Measurements from ENCODE around the gene CHST3. TPM values are rescaled to one million over a fixed set of nuclear protein-coding genes. Genes with fewer than 3 reads are reported as not detected.
A peak's percentile ranks its signal among the peaks of the same experiment; 100 is the strongest.
"Not testable (repeated sequence)": the region's sequence is repeated elsewhere in the genome, so short reads cannot be mapped to it uniquely, and the experiment has no call there.

The CHST3 gene
- total RNA-seq, 2 experiments from 2014 or later: not detected

DNA sequence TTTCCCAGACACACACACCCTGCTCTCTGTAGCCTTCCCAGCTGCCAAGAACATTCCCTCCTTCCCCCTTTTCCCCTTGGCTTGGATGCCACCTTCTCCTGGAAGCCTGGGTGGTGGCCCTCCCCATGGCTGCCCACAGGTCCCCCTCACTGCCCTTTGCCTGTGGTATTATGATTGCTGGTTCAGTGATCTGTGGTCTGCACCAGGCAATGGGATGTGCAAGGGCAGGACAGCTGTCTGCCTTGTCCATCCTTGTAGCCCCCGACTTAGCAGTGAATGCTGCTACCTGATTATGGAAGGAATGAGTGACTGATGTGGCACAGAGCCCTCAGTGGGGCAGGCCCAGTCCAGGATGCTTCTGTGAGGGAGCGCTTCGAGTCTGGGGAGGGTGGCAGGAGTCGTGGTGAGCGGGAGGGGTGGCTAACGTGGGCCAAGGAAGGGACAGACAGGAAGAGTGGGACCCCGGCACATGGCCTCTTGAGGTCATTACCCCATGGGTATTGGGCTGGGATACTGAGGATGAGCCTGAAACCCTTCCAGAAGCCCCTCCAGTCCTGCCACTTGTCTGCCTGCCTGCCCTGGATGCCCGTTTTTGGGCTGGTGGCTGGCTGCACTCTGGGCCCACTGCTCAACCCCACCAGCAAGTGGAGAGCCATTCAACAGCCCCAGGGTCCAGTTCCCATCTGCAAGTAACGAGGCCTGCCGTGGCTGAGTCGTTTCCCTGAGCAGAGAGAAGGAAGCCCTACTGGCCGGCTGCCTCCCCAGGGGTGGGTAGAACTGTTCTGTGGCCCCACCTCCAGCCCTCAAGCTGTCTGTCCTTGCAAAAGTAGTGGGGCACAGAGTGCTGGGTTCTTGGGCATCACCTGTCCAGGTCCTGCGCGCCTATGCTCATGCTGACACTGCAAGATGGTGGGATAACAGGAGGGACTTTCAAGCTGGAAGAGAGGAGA, 8.8 kb downstream of the CHST3 start:
- DNase-seq: no peak
- Mint-ChIP-seq H3K36me3 (no peaks in the 10 kb centered on the region), H3K27ac (peak overlapping the region; percentile 56), H3K4me1 (peaks cover 10% of the 10 kb centered on the region), H3K4me3 (no peak overlapping the region), H3K9me3 (no peaks in the 10 kb centered on the region), H3K27me3 (peaks cover 4% of the 10 kb centered on the region)
- POLR2A ChIA-PET: no interaction called here
- ATAC-seq (ENCODE audit: low read depth): no peak

- Mint-ChIP-seq H3K4me1 (peaks cover 10% of the 10 kb centered on the region), H3K27me3 (no peaks in the 10 kb centered on the region), H3K36me3 (no peaks in the 10 kb centered on the region), H3K27ac (no peak overlapping the region), H3K9me3 (no peaks in the 10 kb centered on the region), H3K4me3 (no peak overlapping the region)
- POLR2A ChIA-PET: interaction anchor here (0.5 kb wide), 1 partner anchor 119 kb away, joined by 3 read pairs; no protein-coding TSS in a partner anchor
- DNase-seq (no peak), ATAC-seq (ENCODE audit: low read depth) (no peak)
These were observed 9.7 kb downstream of the CHST3 start for GRCh38 chr10:71973777-71974488.

DNA sequence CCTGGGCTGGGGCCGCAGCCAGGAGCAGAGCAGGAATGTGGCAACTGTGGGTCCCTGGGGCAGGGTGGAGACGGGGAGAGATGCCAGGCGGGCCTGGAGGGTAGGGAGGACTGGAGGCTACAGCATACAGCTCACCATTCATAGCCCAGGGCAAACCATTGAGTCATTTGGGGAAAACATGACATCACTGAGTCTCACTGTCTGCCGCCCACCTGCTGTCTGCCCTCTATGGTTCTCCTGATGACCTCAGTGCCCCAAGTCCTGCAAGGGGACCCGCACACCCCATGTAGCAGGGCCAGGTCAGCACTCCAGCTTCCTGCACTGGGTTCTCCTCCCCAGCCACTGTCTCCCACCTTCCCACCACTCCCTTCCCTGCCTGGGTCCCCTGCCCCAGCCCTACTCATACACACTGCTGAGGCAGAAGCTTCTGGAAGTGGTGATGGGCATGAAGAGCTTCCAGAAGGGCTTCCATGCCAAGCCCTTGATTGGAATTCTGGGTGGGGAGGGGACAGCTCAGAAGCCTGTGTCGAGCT, 10.4 kb downstream of the CHST3 start:
- no peak for ATAC-seq (ENCODE audit: low read depth)
- Mint-ChIP-seq H3K27ac (no peak overlapping the region), H3K36me3 (no peaks in the 10 kb centered on the region), H3K9me3 (no peaks in the 10 kb centered on the region), H3K27me3 (no peaks in the 10 kb centered on the region), H3K4me3 (no peak overlapping the region), H3K4me1 (peaks cover 10% of the 10 kb centered on the region)
- DNase-seq: no peak
- POLR2A ChIA-PET: interaction anchor here (0.5 kb wide), 1 partner anchor 120 kb away, joined by 3 read pairs; no protein-coding TSS in a partner anchor

GRCh38 chr10:71975087-71975870, 11.1 kb downstream of the CHST3 start:
- Mint-ChIP-seq H3K4me1 (peaks cover 10% of the 10 kb centered on the region), H3K9me3 (no peaks in the 10 kb centered on the region), H3K4me3 (no peak overlapping the region), H3K27me3 (no peaks in the 10 kb centered on the region), H3K27ac (no peak overlapping the region), H3K36me3 (no peaks in the 10 kb centered on the region)
- ATAC-seq (ENCODE audit: low read depth): no peak
- no peak for DNase-seq
- POLR2A ChIA-PET: no interaction called here

DNA sequence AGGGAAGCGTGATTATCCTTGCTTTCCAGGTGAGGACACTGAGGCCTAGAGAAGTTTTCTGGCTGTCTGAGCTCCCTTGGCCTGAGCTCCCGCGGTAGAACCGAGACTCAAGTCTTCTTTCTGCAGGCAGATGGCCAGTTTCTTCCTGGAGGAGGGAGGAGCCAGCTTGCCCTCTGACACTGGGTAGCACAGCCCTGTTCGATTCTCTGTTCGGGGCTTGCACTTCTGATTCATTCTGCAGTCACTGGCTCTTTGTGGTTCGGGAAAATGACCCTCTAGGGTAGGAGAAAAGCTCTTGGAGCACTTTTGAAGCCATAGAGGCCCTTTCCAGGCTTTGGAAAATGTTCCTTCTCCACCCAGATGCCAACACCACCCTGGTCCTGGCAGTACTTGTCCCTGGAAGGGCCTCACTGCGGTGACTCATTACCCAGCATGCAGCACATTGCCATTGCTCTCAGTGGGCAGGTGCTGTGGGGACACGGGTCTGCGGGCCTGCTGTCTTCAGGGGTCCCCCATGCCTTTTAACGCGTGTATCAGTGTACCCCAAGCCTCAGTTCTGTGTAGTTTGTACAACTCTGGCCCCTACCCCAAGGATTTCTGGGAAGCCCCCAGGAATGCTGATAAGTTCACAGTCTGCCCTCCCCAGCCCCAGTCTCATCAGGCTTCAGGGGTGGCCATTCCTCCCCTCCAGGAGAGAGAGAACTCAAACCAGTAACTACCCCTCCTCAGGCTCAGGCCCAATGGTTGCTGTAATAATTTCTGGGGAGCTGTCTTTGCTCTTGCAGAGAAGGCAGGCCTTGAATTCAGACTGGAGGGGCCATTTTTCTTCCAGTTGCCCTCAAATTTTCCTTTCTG, 11.9 kb downstream of the CHST3 start:
- POLR2A ChIA-PET: no interaction called here
- H3K27me3 Mint-ChIP-seq: no peaks in the 10 kb centered on the region

DNA sequence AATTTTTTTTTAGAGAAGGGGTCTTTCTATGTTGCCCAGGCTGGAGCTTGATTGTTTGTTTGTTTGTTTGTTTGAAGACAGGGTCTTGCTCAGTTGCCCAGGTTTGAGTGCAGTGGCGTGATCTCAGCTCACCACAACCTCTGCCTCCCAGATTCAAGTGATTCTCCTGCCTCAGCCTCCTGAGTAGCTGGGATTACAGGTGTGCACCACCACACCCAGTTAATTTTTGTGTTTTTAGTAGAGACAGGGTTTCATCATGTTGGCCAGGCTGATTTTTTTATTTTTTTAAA, 13.4 kb downstream of the CHST3 start:
- H3K36me3 Mint-ChIP-seq; H3K27me3 Mint-ChIP-seq; H3K9me3 Mint-ChIP-seq; H3K27ac Mint-ChIP-seq; ATAC-seq (ENCODE audit: low read depth); H3K4me3 Mint-ChIP-seq; POLR2A ChIA-PET; H3K4me1 Mint-ChIP-seq; DNase-seq: not testable (repeated sequence)

More for the DNA sequence above, 11.9 kb downstream of the CHST3 start:
- Mint-ChIP-seq H3K4me1 (peaks cover 10% of the 10 kb centered on the region), H3K27ac (no peak overlapping the region), H3K9me3 (no peaks in the 10 kb centered on the region), H3K4me3 (no peak overlapping the region), H3K36me3 (no peaks in the 10 kb centered on the region)
- DNase-seq (no peak), ATAC-seq (ENCODE audit: low read depth) (no peak)

DNA sequence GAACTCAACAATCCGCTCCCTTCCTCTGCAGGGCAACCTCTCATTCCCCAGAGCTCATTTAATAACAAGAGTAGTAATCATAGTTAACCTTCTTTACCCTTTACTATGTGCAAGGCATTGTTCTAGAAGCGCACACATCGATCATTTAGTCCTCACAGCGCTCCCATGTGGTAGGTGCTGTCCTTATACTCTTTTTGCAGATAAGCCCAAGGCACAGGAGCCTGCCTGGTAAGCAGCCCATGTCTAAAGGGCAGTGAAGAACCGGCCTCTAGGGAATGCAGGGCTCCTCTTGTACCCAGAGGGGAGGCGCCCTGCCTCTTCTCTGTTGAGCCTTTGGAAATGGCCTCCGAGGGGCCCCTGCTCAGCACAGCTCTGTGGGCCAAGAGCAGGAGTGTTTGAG, 14.3 kb downstream of the CHST3 start:
- Mint-ChIP-seq H3K27me3 (no peaks in the 10 kb centered on the region), H3K36me3 (no peaks in the 10 kb centered on the region), H3K4me3 (no peak overlapping the region), H3K4me1 (peaks cover 5% of the 10 kb centered on the region), H3K27ac (no peak overlapping the region), H3K9me3 (no peaks in the 10 kb centered on the region)
- ATAC-seq (ENCODE audit: low read depth): no peak
- DNase-seq: no peak
- POLR2A ChIA-PET: no interaction called here

- POLR2A ChIA-PET: no interaction called here
- Mint-ChIP-seq H3K4me3 (no peak overlapping the region), H3K27me3 (no peaks in the 10 kb centered on the region), H3K4me1 (peaks cover 2% of the 10 kb centered on the region), H3K27ac (no peak overlapping the region), H3K9me3 (no peaks in the 10 kb centered on the region), H3K36me3 (no peaks in the 10 kb centered on the region)
- ATAC-seq (ENCODE audit: low read depth) (no peak), DNase-seq (no peak)
These were observed 14.9 kb downstream of the CHST3 start for GRCh38 chr10:71978988-71979691.

DNA sequence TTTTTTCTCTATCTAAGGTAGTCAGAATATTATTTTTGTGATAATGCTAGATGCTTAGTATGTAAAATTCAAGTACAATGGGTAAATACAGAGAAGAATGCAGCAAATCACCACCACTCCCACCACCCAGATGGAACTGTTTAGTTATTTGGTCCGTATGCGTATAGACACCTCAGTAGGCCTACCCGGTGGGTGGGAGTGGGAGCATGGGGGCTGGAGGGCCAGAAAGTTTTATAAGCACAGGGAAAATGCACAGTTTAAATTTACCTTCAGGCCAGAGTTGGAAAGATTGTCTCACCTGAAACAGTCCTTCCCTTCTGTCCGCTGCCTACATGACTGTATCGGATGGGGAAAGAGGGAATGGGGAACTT, 15.5 kb downstream of the CHST3 start:
- Mint-ChIP-seq H3K36me3 (no peaks in the 10 kb centered on the region), H3K4me1 (no peaks in the 10 kb centered on the region), H3K27ac (no peak overlapping the region), H3K4me3 (no peak overlapping the region), H3K27me3 (no peaks in the 10 kb centered on the region), H3K9me3 (no peaks in the 10 kb centered on the region)
- DNase-seq (no peak), ATAC-seq (ENCODE audit: low read depth) (no peak)
- POLR2A ChIA-PET: no interaction called here

DNA sequence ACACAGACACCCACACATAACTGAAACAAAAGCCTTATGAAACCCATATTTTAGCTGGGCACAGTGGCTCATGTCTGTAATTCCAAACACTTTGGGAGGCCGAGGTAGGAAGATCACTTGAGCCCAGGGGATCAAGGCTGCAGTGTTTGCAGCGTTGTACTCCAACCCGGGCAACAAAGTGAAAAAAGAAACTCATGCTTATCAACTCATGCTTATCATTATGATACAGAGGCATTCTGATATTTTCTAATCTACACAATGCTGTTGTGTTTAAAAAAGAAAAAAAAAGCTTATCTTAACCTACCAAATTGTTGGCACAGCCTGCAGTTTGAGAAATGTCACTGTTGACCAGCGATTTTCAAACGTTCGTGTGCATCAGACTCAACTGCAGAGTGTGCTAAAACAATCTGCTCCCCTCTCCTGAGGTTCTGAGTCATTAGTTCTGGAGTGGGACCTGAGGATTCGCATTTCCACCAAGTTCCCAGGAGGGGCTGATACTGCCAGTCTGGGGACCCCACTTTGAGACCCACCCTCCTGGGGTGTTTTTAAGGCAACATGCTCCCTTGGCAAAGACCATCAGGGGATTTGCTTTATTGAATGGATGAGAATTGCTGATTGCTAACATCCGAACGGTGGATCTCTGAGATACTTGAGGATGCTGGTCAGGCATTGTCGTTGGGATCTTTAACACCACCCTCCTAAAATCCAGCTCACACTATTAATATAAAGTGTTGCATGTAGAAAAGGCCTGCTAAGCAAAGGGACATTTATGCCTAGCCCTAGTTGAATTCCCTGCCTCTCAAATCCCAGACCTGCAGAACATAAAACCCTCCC, 16.2 kb downstream of the CHST3 start:
- Mint-ChIP-seq H3K27ac (no peak overlapping the region), H3K27me3 (no peaks in the 10 kb centered on the region), H3K4me3 (no peak overlapping the region), H3K4me1 (peaks cover 3% of the 10 kb centered on the region), H3K36me3 (no peaks in the 10 kb centered on the region), H3K9me3 (no peaks in the 10 kb centered on the region)
- DNase-seq (no peak), ATAC-seq (ENCODE audit: low read depth) (no peak)
- POLR2A ChIA-PET: no interaction called here

DNA sequence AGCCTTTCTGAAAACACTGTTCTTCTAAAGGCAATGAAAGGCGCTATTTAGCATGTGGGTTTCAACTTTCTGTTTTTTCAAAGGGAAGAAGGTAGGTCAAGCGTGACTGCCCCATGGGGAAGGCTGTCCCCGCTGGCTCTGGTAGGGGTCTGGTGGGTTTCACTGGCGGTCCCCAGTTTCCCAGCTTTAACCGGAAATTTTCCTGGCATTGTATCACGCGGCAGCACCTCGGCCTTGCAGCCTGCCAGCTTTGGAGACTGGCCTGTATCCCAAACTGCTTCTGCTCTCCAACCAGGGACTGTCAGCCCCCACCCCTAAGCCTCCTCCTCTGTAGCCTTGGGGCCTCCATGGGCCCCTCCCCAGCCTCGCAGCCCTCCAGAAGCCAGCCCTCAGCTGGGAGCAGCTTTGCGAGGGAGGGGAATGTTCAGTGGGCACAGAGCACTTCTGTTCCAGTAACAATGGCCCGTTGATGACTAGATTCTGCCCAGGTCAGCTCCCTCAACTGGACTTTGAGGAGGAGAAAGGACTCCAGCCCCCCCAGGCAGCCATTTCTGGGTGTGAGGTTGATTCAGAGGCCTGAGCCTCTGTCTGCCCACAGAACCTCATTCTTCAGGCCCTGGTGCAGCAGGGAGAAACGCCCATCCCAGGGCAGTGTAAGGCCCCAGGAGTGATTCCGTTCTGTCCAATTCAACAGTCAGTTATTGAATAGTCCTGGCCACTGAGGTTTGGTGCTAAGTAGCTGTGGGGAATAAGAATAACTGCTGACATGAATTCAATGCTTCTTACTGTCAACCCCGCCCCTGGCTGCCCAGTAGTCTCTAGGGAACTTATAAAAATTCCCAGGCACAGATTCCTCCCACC, 17.1 kb downstream of the CHST3 start:
- no peak for ATAC-seq (ENCODE audit: low read depth)

More for the DNA sequence above, 17.1 kb downstream of the CHST3 start:
- peaks cover 7% of the 10 kb centered on the region for H3K4me1 Mint-ChIP-seq
- no peak overlapping the region for H3K4me3 Mint-ChIP-seq
- no peak for DNase-seq
- H3K36me3 Mint-ChIP-seq: no peaks in the 10 kb centered on the region
- H3K9me3 Mint-ChIP-seq: no peaks in the 10 kb centered on the region
- no peaks in the 10 kb centered on the region for H3K27me3 Mint-ChIP-seq
- H3K27ac Mint-ChIP-seq: no peak overlapping the region
- POLR2A ChIA-PET: interaction anchor here (0.6 kb wide), 1 partner anchor 508 kb away, joined by 3 read pairs; no protein-coding TSS in a partner anchor
